GM12872 (cell line): ENCODE data around the gene RTN4R.

Experiments used
- CTCF ChIP-seq: IDR thresholded peaks from 3 replicates; pipeline ENCODE4 v1.5.1; 2011; ENCODE audit warnings: low read depth, mild to moderate bottlenecking, low read length, moderate library complexity; ENCODE audit not compliant: insufficient read depth

Gene RTN4R

GRCh38 chr22:20223421-20224255 is 44.5 kb downstream of the RTN4R start:
- no peak for TF ChIP-seq CTCF

- no peak for TF ChIP-seq CTCF
Observed at GRCh38 chr22:20222764-20223420, 45.2 kb downstream of the RTN4R start.

- TF ChIP-seq CTCF, result no peak
Observed at GRCh38 chr22:20221421-20222340, 46.4 kb downstream of the RTN4R start.

- TF ChIP-seq CTCF, result no peak
Observed at GRCh38 chr22:20220629-20221026, 47.5 kb downstream of the RTN4R start.

- TF ChIP-seq CTCF, result no peak
Observed at GRCh38 chr22:20219667-20220628, 48.2 kb downstream of the RTN4R start.

GRCh38 chr22:20218987-20219386 is 49.1 kb downstream of the RTN4R start:
- TF ChIP-seq CTCF, result no peak
